Hepatocyte (in vitro differentiated cells): ENCODE data around the gene IL22RA1. TPM values are rescaled to one million over a fixed set of nuclear protein-coding genes. Genes with fewer than 3 reads are reported as not detected.

ENCODE experiments used
- DNase-seq: peaks from one replicate; pipeline ENCODE4 v3.0.0-alpha.2; 2016; ENCODE audit warnings: low spot score
- H2AFZ ChIP-seq: fragments of 200-600 bp; sonication (generic); 2 replicates; pipeline ENCODE4 v1.6.0; 2016; ENCODE audit warnings: antibody characterized with exemption, mild to moderate bottlenecking
- H3K27ac ChIP-seq: fragments of 200-600 bp; sonication (generic); 2 replicates; pipeline ENCODE4 v1.5.1; 2016; ENCODE audit warnings: mild to moderate bottlenecking
- H3K27me3 ChIP-seq: fragments of 200-600 bp; sonication (generic); 2 replicates; pipeline ENCODE4 v1.6.1; 2016
- H3K36me3 ChIP-seq: fragments of 200-600 bp; sonication (generic); replicated peaks from 2 replicates; pipeline ENCODE4 v1.5.1; 2016; ENCODE audit warnings: low read depth; ENCODE audit not compliant: insufficient read depth
- H3K4me1 ChIP-seq: fragments of 200-600 bp; sonication (generic); 2 replicates; pipeline ENCODE4 v1.5.1; 2016; ENCODE audit warnings: mild to moderate bottlenecking, moderate library complexity; ENCODE audit not compliant: insufficient read depth
- H3K4me2 ChIP-seq: fragments of 200-600 bp; sonication (generic); 2 replicates; pipeline ENCODE4 v1.6.0; 2016
- H3K4me3 ChIP-seq: fragments of 200-600 bp; sonication (generic); 2 replicates; pipeline ENCODE4 v1.5.1; 2016; ENCODE audit warnings: mild to moderate bottlenecking
- H3K79me2 ChIP-seq: fragments of 200-600 bp; sonication (generic); 2 replicates; pipeline ENCODE4 v1.6.0; 2017; ENCODE audit warnings: mild to moderate bottlenecking
- H3K9me2 ChIP-seq: fragments of 200-600 bp; sonication (generic); replicated peaks from 2 replicates; pipeline ENCODE4 v1.6.0; 2017; ENCODE audit warnings: mild to moderate bottlenecking; ENCODE audit not compliant: insufficient read depth
- H3K9me3 ChIP-seq: fragments of 200-600 bp; sonication (generic); 2 replicates; pipeline ENCODE4 v1.5.1; 2016; ENCODE audit warnings: low read depth, mild to moderate bottlenecking
- H4K20me1 ChIP-seq: fragments of 200-600 bp; sonication (generic); 2 replicates; pipeline ENCODE4 v1.6.0; 2016; ENCODE audit warnings: mild to moderate bottlenecking; ENCODE audit not compliant: insufficient read depth, poor library complexity, severe bottlenecking
- EZH2 ChIP-seq: fragments of 200-600 bp; sonication (generic); IDR thresholded peaks from 2 replicates; pipeline ENCODE4 v1.6.1; 2016; ENCODE audit warnings: antibody characterized with exemption, mild to moderate bottlenecking, borderline replicate concordance
- EZH2phosphoT487 ChIP-seq: fragments of 200-600 bp; sonication (generic); IDR thresholded peaks from one replicate; pipeline ENCODE4 v1.6.1; 2018; ENCODE audit warnings: antibody characterized with exemption, mild to moderate bottlenecking, low read depth, moderate library complexity; ENCODE audit not compliant: unreplicated experiment, severe bottlenecking
- WGBS: methylation state at CpG from one replicate; pipeline ENCODE4 v1.1.6; 2016; ENCODE audit warnings: low lambda C conversion rate; ENCODE audit errors: missing lambda C conversion rate; 5-methylcytosine and 5-hydroxymethylcytosine counted together
- polyA plus RNA-seq: library from polyadenylated mRNA; unstranded; fragments of >200 nt; fragmentation: Nextera tagmentation; extraction: Ambion mirVana; gene quantifications from 2 replicates; pipeline ENCODE4 v1.2.1, GENCODE V29; 2016
- total RNA-seq: library from RNA; depleted of rRNA; stranded (reverse); fragments of >200 nt; gene quantifications from 2 replicates; pipeline ENCODE4 v1.2.3, GENCODE V29; 2014
- TF ChIP-seq, protein P1 (sequence below): fragments of 200-600 bp; sonication (generic); IDR thresholded peaks from 2 replicates; pipeline ENCODE4 v1.5.1; 2016; ENCODE audit warnings: antibody characterized with exemption, mild to moderate bottlenecking; ENCODE audit not compliant: poor library complexity

The IL22RA1 gene
- total and polyA plus RNA-seq, 2 experiments from 2014 or later = 6.1 to 8.2 TPM

DNA sequence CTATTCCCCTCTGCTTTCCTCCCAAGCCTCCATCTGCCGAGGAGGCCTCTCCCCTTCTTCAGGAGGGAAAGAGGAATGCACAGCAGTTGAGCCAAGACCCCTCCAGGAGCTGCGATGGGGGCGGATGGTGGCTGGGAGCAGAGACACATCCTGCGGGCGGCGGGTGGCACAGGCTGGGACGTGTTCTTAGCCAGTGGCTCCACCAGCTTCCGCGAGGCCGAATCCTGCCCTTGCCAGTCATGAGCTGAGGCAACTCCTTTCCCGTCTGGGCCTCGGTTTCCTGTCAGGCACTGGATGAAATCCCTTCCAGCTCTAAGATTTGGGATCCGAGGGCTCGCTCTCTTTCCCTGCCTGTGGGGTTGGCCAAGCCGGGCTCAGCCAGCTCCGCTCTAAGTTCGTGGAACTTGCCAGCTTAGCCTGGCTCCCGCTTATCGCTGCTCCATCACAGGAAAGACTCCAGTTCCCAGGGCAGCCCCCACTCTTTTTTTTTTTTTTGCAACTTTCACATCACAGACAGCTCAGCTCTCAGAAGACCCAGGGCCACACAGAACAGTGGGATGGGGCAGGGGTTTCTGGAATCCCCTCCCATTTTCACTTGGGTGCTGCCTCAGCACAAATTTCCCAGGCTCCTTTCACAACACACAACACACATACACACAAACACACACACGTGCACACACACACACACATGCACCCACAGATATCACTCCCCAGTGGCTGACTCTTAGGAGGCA is 31.5 kb downstream of the IL22RA1 start:
- DNase-seq = no peak
- WGBS = 87% methylated on average over 20 of the region's 20 CpGs
- Histone ChIP-seq H3K27ac (no peak overlapping the region), H3K4me3 (no peak overlapping the region), H3K4me1 (peaks cover 25% of the 10 kb centered on the region), H3K9me3 (no peaks in the 10 kb centered on the region), H3K27me3 (no peaks in the 10 kb centered on the region), H3K79me2 (no peaks in the 10 kb centered on the region), H3K36me3 (no peaks in the 10 kb centered on the region), H2AFZ (no peak overlapping the region), H4K20me1 (no peaks in the 10 kb centered on the region), H3K9me2 (no peaks in the 10 kb centered on the region), H3K4me2 (peak overlapping the region; percentile 27)
- TF ChIP-seq EZH2 = no peak
- TF ChIP-seq, protein P1, sequence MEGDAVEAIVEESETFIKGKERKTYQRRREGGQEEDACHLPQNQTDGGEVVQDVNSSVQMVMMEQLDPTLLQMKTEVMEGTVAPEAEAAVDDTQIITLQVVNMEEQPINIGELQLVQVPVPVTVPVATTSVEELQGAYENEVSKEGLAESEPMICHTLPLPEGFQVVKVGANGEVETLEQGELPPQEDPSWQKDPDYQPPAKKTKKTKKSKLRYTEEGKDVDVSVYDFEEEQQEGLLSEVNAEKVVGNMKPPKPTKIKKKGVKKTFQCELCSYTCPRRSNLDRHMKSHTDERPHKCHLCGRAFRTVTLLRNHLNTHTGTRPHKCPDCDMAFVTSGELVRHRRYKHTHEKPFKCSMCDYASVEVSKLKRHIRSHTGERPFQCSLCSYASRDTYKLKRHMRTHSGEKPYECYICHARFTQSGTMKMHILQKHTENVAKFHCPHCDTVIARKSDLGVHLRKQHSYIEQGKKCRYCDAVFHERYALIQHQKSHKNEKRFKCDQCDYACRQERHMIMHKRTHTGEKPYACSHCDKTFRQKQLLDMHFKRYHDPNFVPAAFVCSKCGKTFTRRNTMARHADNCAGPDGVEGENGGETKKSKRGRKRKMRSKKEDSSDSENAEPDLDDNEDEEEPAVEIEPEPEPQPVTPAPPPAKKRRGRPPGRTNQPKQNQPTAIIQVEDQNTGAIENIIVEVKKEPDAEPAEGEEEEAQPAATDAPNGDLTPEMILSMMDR = no peak
- no peak for TF ChIP-seq EZH2phosphoT487

DNA sequence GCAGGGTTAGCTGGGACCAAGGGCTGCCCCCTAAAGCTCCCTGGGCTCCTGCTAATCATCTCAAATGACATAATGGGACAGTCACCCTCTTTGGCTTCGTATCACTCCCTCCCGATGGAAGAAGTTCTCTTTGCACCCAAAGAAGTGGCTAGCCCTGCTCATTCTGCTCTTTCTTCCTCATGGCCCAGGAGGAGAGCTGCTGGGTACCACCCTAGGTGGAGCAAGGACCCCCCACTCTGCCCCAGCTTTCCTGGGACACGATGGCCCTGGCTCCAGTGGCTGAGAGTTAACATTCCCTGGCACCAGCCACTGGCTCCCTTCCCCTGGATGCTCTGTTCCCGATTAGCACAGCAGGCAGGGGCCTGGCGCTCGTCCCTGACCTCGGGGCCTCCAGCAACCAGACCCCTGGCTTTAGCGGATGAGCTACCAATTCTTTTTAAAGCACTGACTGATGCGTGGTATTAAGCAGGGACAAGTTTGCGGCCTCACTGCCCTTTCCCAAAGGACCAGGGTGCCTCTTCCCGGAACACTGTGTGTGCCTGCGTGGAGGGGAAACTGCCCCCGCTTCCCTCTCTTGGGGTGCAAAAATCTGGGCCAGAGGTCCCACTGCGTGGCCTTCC is 32.2 kb downstream of the IL22RA1 start:
- Histone ChIP-seq H2AFZ (no peak overlapping the region), H3K4me1 (peaks cover 25% of the 10 kb centered on the region), H4K20me1 (no peaks in the 10 kb centered on the region), H3K4me3 (no peak overlapping the region), H3K27me3 (no peaks in the 10 kb centered on the region), H3K36me3 (no peaks in the 10 kb centered on the region), H3K4me2 (peak overlapping the region; percentile 27), H3K9me3 (no peaks in the 10 kb centered on the region), H3K27ac (no peak overlapping the region), H3K9me2 (no peaks in the 10 kb centered on the region), H3K79me2 (no peaks in the 10 kb centered on the region)
- WGBS = 63% methylated on average over 14 of the region's 14 CpGs
- TF ChIP-seq EZH2 (no peak), EZH2phosphoT487 (no peak)
- TF ChIP-seq, protein P1 = no peak
- DNase-seq = no peak

DNA sequence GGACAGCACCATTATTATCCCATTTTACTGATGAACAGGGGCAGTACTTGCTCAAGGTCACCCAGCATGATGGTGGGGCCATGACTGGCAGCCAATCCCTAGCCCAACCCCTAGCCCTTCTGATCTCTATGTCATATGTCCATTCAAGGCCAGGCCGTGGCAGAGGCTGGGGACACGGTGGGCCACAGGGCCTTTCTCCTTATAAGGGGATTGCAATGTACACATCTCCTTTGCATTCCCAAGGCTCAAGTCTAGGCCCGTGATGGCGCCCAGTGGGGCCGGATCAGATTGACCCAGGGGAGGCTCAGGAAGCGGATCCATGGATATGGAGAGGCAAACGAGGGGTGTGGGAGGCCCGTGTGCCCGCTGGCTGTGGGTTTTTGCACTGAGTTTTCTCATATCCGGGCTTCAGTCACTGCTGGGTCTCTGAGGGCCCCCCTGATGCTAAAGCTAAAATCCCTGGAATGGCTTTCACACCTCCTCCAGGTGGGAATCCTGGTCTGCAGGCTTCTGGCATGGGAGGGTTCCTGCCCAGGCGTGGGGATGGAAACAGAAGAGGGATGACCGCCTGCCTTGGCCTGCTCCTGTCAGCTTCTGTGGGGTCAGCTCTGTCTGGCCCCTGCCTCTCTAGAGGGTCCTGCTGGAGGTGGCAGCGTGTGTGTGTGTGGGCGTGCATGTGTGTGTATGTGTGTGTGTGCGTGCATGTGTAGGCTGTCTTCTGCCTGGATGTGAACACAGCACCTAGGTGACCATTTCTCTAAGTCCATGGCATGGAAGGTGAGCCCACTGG is 33.1 kb downstream of the IL22RA1 start:
- H3K79me2 ChIP-seq = no peaks in the 10 kb centered on the region
- peaks cover 28% of the 10 kb centered on the region for H3K4me1 ChIP-seq
- no peaks in the 10 kb centered on the region for H3K36me3 ChIP-seq
- DNase-seq = no peak
- H3K4me2 ChIP-seq = no peak overlapping the region
- no peaks in the 10 kb centered on the region for H3K27me3 ChIP-seq
- TF ChIP-seq, protein P1 = no peak
- TF ChIP-seq EZH2phosphoT487 = no peak
- TF ChIP-seq EZH2 = no peak
- H3K9me2 ChIP-seq = no peaks in the 10 kb centered on the region
- WGBS = 92% methylated on average over 15 of the region's 15 CpGs
- no peak overlapping the region for H3K27ac ChIP-seq
- no peaks in the 10 kb centered on the region for H3K9me3 ChIP-seq
- H2AFZ ChIP-seq = no peak overlapping the region
- no peaks in the 10 kb centered on the region for H4K20me1 ChIP-seq
- H3K4me3 ChIP-seq = no peak overlapping the region
